ENCODE data around the gene BARD1. TPM values are rescaled to one million over a fixed set of nuclear protein-coding genes. Genes with fewer than 3 reads are reported as not detected.

Gene BARD1
- total and polyA plus RNA-seq, 2 donors (not counting 1 experiment from before 2014, with no cell fraction given): 5.1 to 43.1 TPM

- H3K36me3 ChIP-seq (ENCODE audit: control insufficient read depth, insufficient read depth, low read length): no peaks in the 10 kb centered on the region
- no peak overlapping the region for H3K4me2 ChIP-seq (ENCODE audit: extremely low read depth, insufficient read depth, low read length)
- no peak overlapping the region for H2AFZ ChIP-seq (ENCODE audit: low read length)
- no peaks in the 10 kb centered on the region for H3K79me2 ChIP-seq (ENCODE audit: control insufficient read depth, insufficient read depth, low read length)
- H3K27ac ChIP-seq (ENCODE audit: insufficient read depth, low read length): no peak overlapping the region
- H3K27me3 ChIP-seq (ENCODE audit: control insufficient read depth, insufficient read depth, low read length): no peaks in the 10 kb centered on the region
- H3K4me1 ChIP-seq (ENCODE audit: control insufficient read depth, extremely low read depth, insufficient read depth, low read length): no peaks in the 10 kb centered on the region
- no peaks in the 10 kb centered on the region for H3K9me3 ChIP-seq (ENCODE audit: control insufficient read depth, insufficient read depth, low read depth, low read length)
- DNase-seq (ENCODE audit: low read depth in 2 of 2): no peak
- no peaks in the 10 kb centered on the region for H4K20me1 ChIP-seq (ENCODE audit: control insufficient read depth, extremely low read depth, insufficient read depth, low read length)
- no peak overlapping the region for H3K9ac ChIP-seq (ENCODE audit: insufficient read depth, low read length)
- TF ChIP-seq EZH2 (IDR thresholded peaks at IDR 0.05; ENCODE audit: low read length, missing control alignments): no peak
- no peak for TF ChIP-seq CTCF (conservative IDR thresholded peaks at IDR 0.05 in 1 of 2, IDR thresholded peaks at IDR 0.05 in 1 of 2; ENCODE audit: low read depth in 1 of 2, low read length in 2 of 2)
- H3K4me3 ChIP-seq (replicated peaks in 1 of 4; ENCODE audit: control extremely low read depth in 1 of 4, insufficient read depth in 1 of 4, low read depth in 3 of 4, low read length in 4 of 4): no peak overlapping the region
Observed at GRCh38 chr2:214843823-214844222, 34.3 kb upstream of the BARD1 start.

GRCh38 chr2:214839464-214839863 is 30.0 kb upstream of the BARD1 start:
- TF ChIP-seq EZH2 (IDR thresholded peaks at IDR 0.05; ENCODE audit: low read length, missing control alignments): no peak
- no peak for TF ChIP-seq CTCF (conservative IDR thresholded peaks at IDR 0.05 in 1 of 2, IDR thresholded peaks at IDR 0.05 in 1 of 2; ENCODE audit: low read depth in 1 of 2, low read length in 2 of 2)
- no peaks in the 10 kb centered on the region for H3K36me3 ChIP-seq (ENCODE audit: control insufficient read depth, insufficient read depth, low read length)
- no peak overlapping the region for H3K27ac ChIP-seq (ENCODE audit: insufficient read depth, low read length)
- DNase-seq (ENCODE audit: low read depth in 2 of 2): no peak
- H2AFZ ChIP-seq (ENCODE audit: low read length): no peak overlapping the region
- H3K9me3 ChIP-seq (ENCODE audit: control insufficient read depth, insufficient read depth, low read depth, low read length): no peaks in the 10 kb centered on the region
- no peak overlapping the region for H3K9ac ChIP-seq (ENCODE audit: insufficient read depth, low read length)
- no peaks in the 10 kb centered on the region for H4K20me1 ChIP-seq (ENCODE audit: control insufficient read depth, extremely low read depth, insufficient read depth, low read length)
- no peak overlapping the region for H3K4me2 ChIP-seq (ENCODE audit: extremely low read depth, insufficient read depth, low read length)
- no peaks in the 10 kb centered on the region for H3K4me1 ChIP-seq (ENCODE audit: control insufficient read depth, extremely low read depth, insufficient read depth, low read length)
- no peaks in the 10 kb centered on the region for H3K79me2 ChIP-seq (ENCODE audit: control insufficient read depth, insufficient read depth, low read length)
- no peaks in the 10 kb centered on the region for H3K27me3 ChIP-seq (ENCODE audit: control insufficient read depth, insufficient read depth, low read length)
- H3K4me3 ChIP-seq (replicated peaks in 1 of 4; ENCODE audit: control extremely low read depth in 1 of 4, insufficient read depth in 1 of 4, low read depth in 3 of 4, low read length in 4 of 4): no peak overlapping the region

DNA sequence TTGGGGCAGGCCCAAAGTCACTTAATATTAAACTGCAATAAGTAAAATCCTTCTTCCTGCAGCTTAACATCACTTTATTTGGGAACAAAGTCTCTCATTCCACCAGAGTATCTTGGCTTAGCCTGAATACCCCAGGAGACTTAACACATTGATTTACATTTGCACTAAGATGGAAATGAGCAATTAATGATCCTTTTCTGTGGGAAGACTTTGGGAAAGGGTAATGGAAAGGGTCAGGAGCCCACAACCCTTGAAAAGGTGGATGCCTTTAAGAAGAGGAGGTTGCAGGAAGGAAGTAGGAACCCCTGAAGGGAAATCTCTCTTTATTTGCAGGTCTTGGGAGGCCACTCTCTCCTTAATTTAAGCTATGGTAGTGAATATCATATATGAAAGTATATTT is 28.0 kb upstream of the BARD1 start:
- Histone ChIP-seq H2AFZ (ENCODE audit: low read length) (no peak overlapping the region), H3K27me3 (ENCODE audit: control insufficient read depth, insufficient read depth, low read length) (no peaks in the 10 kb centered on the region), H3K9ac (ENCODE audit: insufficient read depth, low read length) (no peak overlapping the region), H4K20me1 (ENCODE audit: control insufficient read depth, extremely low read depth, insufficient read depth, low read length) (no peaks in the 10 kb centered on the region), H3K27ac (ENCODE audit: insufficient read depth, low read length) (no peak overlapping the region), H3K36me3 (ENCODE audit: control insufficient read depth, insufficient read depth, low read length) (no peaks in the 10 kb centered on the region), H3K79me2 (ENCODE audit: control insufficient read depth, insufficient read depth, low read length) (no peaks in the 10 kb centered on the region), H3K4me3 (replicated peaks in 1 of 4; ENCODE audit: control extremely low read depth in 1 of 4, insufficient read depth in 1 of 4, low read depth in 3 of 4, low read length in 4 of 4) (no peak overlapping the region), H3K4me1 (ENCODE audit: control insufficient read depth, extremely low read depth, insufficient read depth, low read length) (no peaks in the 10 kb centered on the region), H3K9me3 (ENCODE audit: control insufficient read depth, insufficient read depth, low read depth, low read length) (no peaks in the 10 kb centered on the region), H3K4me2 (ENCODE audit: extremely low read depth, insufficient read depth, low read length) (no peak overlapping the region)
- no peak for DNase-seq (ENCODE audit: low read depth in 2 of 2)
- no peak for TF ChIP-seq CTCF (conservative IDR thresholded peaks at IDR 0.05 in 1 of 2, IDR thresholded peaks at IDR 0.05 in 1 of 2; ENCODE audit: low read depth in 1 of 2, low read length in 2 of 2)
- no peak for TF ChIP-seq EZH2 (IDR thresholded peaks at IDR 0.05; ENCODE audit: low read length, missing control alignments)

All from fibroblast of lung (primary cell).